GM21619 (cell line): Measurements from ENCODE around the gene OR2J3.
"Not testable (repeated sequence)": the region's sequence is repeated elsewhere in the genome, so short reads cannot be mapped to it uniquely, and the experiment has no call there.

ENCODE experiments used
- ATAC-seq: cut with Tn5 transposase; IDR thresholded peaks from one replicate; pipeline ENCODE4 v1.9.1; 2021; ENCODE audit not compliant: unreplicated experiment

The OR2J3 gene

GRCh38 chr6:29107758-29108157 lies at the start of gene OR2J3:
OR2J3 (plus strand) TSS chr6:29108058; CDS start chr6:29111891, 3,833 bp downstream.
- no peak for ATAC-seq

DNA sequence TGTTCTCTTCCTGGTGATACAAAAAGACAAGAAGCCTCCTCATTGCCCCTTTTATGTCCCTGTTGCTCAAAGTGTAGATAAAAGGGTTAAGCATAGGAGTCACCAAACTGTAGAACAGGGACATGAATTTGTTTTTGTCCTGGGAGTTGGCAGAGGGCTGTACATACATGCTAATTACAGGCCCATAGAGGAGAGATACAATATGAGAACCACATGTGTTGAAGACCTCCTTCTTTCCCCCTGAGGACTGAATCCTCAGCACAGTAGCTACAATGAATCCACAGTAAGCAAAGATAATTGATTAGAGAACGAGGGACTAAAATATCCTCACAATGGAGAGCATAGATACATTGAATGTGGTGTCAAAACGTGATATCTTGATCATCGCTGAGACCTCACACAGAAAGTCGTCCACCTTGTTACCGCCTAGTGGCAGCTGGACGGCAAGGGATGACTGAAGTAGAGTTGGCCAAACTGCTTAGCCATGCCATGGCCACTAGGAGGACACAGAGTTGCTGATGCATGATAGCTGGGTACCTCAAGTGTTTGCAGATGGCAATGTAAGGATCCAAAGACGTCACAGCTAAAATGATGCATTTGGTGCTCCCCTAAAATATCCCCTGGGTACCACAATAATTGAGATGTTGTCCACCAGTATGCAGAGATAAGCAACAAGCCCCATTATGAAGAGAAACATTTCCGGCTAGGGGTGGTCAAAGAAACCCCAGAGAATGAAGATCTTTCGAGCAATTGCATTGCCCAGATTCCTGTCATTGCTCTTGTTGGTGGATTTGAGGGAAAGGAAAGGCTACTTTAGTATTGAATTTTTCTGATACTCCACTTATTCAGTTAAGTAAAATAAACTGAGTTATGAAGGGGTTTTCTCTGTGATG lies 35.8 kb upstream of the OR2J3 start:
- no peak for ATAC-seq

- no peak for ATAC-seq
Observed at GRCh38 chr6:29079203-29079602, 28.7 kb upstream of the OR2J3 start.

DNA sequence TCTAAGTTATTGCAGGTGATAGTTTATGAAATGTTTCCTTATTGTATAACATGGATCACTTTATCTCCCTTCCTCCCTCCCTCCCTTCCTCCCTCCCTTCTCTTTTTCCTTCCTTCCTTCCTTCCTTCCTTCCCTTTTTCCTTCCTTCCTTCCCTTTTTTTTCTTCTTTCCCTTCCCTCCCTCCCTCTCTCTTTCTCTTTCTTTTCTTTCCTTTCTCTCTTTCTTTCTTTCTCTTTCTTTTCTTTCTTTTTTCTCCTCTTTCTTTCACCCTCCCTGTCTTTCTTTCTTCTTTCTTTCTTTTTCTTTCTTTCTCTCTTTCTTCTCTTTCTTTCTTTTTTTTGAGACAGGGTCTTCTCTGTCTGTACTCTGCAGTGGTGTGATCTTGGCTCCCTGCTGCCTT lies 26.5 kb upstream of the OR2J3 start:
- ATAC-seq, result no peak

- no peak for ATAC-seq
Observed at GRCh38 chr6:29082457-29082856, 25.4 kb upstream of the OR2J3 start.

- ATAC-seq, result no peak
Observed at GRCh38 chr6:29087213-29087612, 20.6 kb upstream of the OR2J3 start, which contains the start of gene OR2B3. OR2B3 (minus strand) TSS chr6:29087313; CDS start chr6:29087248, 65 bp downstream.

DNA sequence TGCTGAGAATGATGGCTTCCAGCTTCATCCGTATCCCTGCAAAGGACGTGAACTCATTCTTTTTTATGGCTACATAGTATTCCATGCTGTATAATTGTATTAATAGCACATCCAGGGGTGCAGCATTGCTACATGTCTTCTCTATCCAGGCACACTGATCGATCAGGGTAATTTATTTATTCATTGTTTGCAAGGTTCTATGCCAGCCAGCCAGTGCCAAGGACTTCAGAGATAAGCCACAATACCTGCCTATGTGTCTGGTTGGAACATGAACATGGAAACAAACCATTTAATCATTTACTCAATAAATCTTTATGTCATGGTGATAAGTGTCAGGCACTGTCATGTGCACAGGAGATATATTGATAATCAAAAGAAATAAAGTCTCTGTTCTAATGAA lies 14.9 kb upstream of the OR2J3 start:
- ATAC-seq, result no peak

DNA sequence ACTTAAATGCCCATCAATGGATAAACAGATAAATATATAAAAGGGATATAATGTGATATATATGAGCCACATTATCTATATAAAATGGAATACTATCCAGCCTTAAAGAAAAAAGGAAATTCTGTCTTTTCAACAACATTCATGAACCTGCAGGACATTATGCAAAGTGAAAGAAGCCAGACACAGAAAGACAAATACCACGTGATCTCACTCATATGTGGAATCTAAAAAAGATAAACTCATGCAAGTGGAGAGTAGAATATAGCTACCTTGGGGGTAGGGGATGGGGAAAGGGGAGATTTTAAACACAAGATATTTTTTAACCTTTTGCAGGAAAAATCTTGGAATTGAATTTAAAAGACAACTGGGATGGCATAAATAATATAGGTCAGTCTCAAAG lies 10.1 kb upstream of the OR2J3 start:
- no peak for ATAC-seq

GRCh38 chr6:29099190-29099589 lies 8.7 kb upstream of the OR2J3 start, which contains the start of gene OR2J1:
OR2J1 (plus strand) TSS chr6:29099490; CDS start chr6:29100943, 1,453 bp downstream.
- no peak for ATAC-seq

DNA sequence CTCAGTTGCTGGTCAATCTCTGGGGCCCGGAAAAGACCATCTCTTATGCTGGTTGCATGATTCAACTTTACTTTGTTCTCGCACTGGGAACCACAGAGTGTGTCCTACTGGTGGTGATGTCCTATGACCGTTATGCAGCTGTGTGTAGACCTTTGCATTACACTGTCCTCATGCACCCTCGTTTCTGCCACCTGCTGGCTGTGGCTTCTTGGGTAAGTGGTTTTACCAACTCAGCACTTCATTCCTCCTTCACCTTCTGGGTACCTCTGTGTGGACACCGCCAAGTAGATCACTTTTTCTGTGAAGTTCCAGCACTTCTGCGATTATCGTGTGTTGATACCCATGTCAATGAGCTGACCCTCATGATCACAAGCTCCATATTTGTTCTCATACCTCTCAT lies 4.3 kb downstream of the OR2J3 start:
- ATAC-seq, result no peak

GRCh38 chr6:29114964-29115363 lies 7.1 kb downstream of the OR2J3 start:
- not testable (repeated sequence) for ATAC-seq

- ATAC-seq, result no peak
Observed at GRCh38 chr6:29129326-29130012, 21.6 kb downstream of the OR2J3 start.

DNA sequence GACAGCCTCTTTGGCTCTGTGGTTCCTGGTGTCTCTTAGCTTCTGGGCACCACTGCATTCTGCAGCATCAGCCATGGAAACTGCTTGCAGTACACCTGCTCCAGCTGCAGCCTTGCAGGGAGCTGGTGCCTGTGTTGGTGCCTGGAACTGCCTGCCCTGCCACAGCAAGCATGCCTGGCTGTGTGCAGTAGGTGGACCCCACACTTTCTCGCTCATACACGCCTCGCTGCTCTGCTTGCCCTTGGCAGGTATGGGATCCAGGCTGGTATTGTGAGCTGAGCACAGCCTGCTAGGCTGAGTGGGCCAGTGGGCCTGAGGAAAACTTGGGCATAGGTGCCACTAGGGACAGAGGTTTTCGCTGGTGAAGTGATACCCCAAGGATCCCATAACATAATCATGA lies 22.8 kb downstream of the OR2J3 start:
- no peak for ATAC-seq

DNA sequence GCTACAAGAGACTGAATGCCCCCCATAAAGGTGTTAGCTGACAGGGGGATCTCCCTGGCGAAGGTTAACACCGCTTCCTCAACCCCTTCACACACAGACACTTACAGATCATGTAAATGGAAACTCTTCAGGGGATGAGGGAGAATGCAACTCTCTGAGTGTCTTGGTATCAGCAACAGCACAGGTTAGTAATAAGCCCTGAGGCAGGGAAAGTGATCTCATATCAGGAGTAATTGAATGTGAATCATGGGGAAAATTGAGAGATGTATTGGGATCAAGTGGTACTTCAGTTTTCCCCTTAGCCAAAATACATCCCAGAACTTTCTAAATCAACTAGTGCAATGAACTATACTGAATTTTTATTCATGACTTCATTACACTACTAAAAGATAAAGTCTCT lies 23.8 kb downstream of the OR2J3 start:
- no peak for ATAC-seq

DNA sequence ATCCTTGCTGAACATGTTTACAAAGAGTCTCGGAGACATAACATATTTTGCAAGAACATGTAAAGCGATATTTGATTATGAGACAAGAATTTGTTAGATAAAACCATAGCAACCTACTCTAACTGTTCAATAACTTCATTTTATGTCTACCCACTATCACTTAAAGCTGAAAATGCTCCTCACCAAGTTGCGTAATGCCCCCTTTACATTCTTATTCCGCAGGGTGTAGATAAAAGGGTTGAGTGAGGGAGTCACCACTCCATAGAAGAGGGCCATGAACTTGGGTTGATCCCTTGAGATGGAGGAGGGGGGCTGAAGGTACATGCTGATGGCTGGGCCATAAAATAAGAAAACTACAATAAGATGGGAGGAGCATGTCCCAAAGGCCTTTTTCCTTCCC lies 29.9 kb downstream of the OR2J3 start:
- no peak for ATAC-seq

DNA sequence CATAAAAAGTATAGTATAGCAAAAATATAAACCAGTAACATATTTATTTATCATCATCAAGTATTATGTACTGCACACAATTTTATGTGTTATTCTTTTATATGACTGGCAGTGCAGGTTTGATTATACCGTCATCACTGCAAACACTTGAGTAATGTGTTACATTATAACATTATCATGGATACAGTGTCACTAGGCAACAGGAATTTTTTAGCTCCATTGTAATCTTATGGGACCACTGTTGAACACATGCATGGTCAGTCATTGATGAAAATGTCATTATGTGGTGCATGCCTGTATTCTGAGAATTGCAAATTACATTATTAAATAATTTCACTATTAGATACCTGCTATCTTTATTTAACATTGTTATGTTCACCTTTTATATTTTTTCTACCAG lies 33.7 kb downstream of the OR2J3 start:
- no peak for ATAC-seq

DNA sequence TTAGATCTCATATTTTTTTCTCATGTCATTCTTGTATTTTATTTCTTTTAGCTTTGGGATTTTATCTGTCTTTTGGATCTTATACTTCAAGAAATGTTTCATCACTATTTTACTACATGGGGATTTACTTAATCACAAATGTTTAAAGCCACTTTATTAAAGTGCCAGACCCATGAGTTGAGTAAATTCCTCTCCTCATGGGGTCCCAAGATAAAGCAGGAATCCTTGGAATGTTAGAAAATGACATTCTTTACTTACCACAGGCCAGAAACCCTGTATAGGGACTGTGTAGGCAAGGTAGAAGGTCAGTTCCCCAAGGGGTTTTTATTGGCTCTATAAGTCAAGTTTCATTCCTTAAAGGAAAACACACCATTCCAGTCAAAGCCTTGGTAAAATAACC lies 34.5 kb downstream of the OR2J3 start:
- no peak for ATAC-seq

- no peak for ATAC-seq
Observed at GRCh38 chr6:29146179-29146578, 38.3 kb downstream of the OR2J3 start.

DNA sequence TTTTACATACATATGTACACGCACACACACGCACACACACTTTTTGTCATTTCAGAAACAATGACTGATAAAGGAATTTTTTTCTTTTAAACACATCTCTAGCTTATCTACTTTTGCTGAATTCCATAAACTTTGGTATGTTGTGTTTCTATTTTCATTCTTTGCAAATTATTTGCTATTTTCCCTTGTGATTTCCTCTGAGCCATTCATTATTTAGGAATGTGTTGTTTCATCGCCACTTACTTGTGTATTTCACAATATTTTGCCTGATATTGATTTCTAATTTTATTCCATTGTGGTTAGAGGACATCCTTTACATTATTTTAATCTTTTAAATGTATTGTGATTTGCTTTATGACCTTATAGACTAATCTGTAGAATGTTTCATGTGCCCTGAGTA lies 39.2 kb downstream of the OR2J3 start:
- ATAC-seq, result no peak

GRCh38 chr6:29149444-29149843 lies 41.6 kb downstream of the OR2J3 start:
- not testable (repeated sequence) for ATAC-seq

GRCh38 chr6:29153083-29153482 lies 45.2 kb downstream of the OR2J3 start:
- ATAC-seq, result no peak

DNA sequence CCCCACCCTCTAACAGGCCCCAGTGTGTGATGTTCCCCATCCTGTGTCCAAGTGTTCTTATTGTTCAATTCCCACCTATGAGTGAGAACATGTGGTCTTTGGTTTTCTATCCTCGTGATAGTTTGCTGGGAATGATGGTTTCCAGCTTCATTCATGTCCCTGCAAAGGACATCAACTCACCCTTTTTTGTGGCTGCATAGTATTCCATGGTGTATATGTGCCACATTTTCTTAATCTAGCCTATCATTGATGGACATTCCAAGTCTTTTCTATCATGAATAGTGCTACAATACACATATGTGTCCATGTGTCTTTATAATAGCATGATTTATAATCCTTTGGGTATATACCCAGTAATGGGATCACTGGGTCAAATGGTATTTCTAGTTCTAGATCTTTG lies 47.3 kb downstream of the OR2J3 start:
- not testable (repeated sequence) for ATAC-seq
